Tibial nerve (tissue), 4 donors: ENCODE results near the gene RNF113B. TPM values are rescaled to one million over a fixed set of nuclear protein-coding genes. Genes with fewer than 3 reads are reported as not detected.

ENCODE experiments used
- DNase-seq, 2 donors: peaks; one replicate each; pipeline ENCODE4 v3.0.0-alpha.2; 2019; ENCODE audit warnings: low spot score in 2 of 2
- H3K27ac ChIP-seq, 4 donors: fragments of 200-600 bp; sonication (generic) in 3 of 4; one replicate each; pipeline ENCODE4 v1.5.1; 2017 to 2019; ENCODE audit warnings: mild to moderate bottlenecking in 1 of 4
- H3K27me3 ChIP-seq, 2 donors: fragments of 200-600 bp; sonication (generic) in 1 of 2; one replicate each; pipeline versions ENCODE4 v1.5.1 to v1.6.0; 2017 to 2019
- H3K36me3 ChIP-seq, 3 donors: fragments of 200-600 bp; sonication (generic); one replicate each; pipeline ENCODE4 v1.5.1; 2018 to 2019
- H3K4me1 ChIP-seq, 4 donors: fragments of 200-600 bp; sonication (generic) in 3 of 4; one replicate each; pipeline ENCODE4 v1.5.1; 2017 to 2019
- H3K4me3 ChIP-seq, 4 donors: fragments of 200-600 bp; sonication (generic) in 3 of 4; one replicate each; pipeline ENCODE4 v1.5.1; 2017 to 2019; ENCODE audit warnings: mild to moderate bottlenecking in 1 of 4, moderate library complexity in 1 of 4
- H3K9me3 ChIP-seq, 4 donors: fragments of 200-600 bp; sonication (generic) in 3 of 4; one replicate each; pipeline ENCODE4 v1.5.1; 2017 to 2019
- CTCF ChIP-seq, 5 experiments: fragments of 200-600 bp in 3 of 5; fragments of 450-650 bp in 2 of 5; sonication (generic) in 3 of 5; IDR thresholded peaks; one replicate each; pipeline ENCODE4 v1.5.1; 2016 to 2019; ENCODE audit warnings: antibody characterized with exemption in 5 of 5, mild to moderate bottlenecking in 3 of 5, moderate library complexity in 2 of 5
- EP300 ChIP-seq, 2 donors: sonication (generic); formaldehyde crosslinking; IDR thresholded peaks; one replicate each; pipeline ENCODE4 v1.6.1; 2017; ENCODE audit warnings: antibody characterized with exemption in 2 of 2, mild to moderate bottlenecking in 1 of 2
- POLR2A ChIP-seq, 2 donors: fragments of 450-650 bp; IDR thresholded peaks; one replicate each; pipeline ENCODE4 v1.6.1; 2017; ENCODE audit warnings: antibody characterized with exemption in 2 of 2, mild to moderate bottlenecking in 2 of 2, moderate library complexity in 2 of 2
- WGBS, 2 donors: methylation state at CpG; one replicate each; pipeline ENCODE4 v1.1.5; 2018; 5-methylcytosine and 5-hydroxymethylcytosine counted together
- total RNA-seq, 4 donors: library from RNA; depleted of rRNA; stranded (reverse); fragments of >200 nt; gene quantifications; one replicate each; pipeline ENCODE4 v1.1.0, GENCODE V29; 2016

Gene RNF113B
- total RNA-seq, 4 donors from 2014 or later = not detected

- Histone ChIP-seq H3K27me3 (no peaks in the 10 kb centered on the region), H3K4me3 (no peak overlapping the region), H3K9me3 (no peaks in the 10 kb centered on the region), H3K36me3 (no peaks in the 10 kb centered on the region), H3K4me1 (no peaks in the 10 kb centered on the region), H3K27ac (no peak overlapping the region)
- no peak for DNase-seq
- WGBS, 2 donors = 84 to 86% methylated on average over 8 of the region's 8 CpGs
- TF ChIP-seq CTCF (IDR thresholded peaks at IDR 0.05) = no peak
- TF ChIP-seq POLR2A (IDR thresholded peaks at IDR 0.05) = no peak
- no peak for TF ChIP-seq EP300 (IDR thresholded peaks at IDR 0.05)
Observed at GRCh38 chr13:98150832-98151479, 26.1 kb downstream of the RNF113B start.

GRCh38 chr13:98147521-98147920 lies 29.5 kb downstream of the RNF113B start:
- H3K27ac ChIP-seq = no peak overlapping the region
- H3K9me3 ChIP-seq = no peaks in the 10 kb centered on the region
- TF ChIP-seq POLR2A (IDR thresholded peaks at IDR 0.05) (no peak), CTCF (IDR thresholded peaks at IDR 0.05) (no peak)
- 65 to 69% methylated on average over 5 of the region's 5 CpGs for WGBS, 2 donors
- H3K36me3 ChIP-seq = no peaks in the 10 kb centered on the region
- peaks cover 0 to 18% (median 0%) of the 10 kb centered on the region in 4 donors for H3K4me1 ChIP-seq
- no peaks in the 10 kb centered on the region for H3K27me3 ChIP-seq
- H3K4me3 ChIP-seq = no peak overlapping the region
- DNase-seq = no peak

- H3K9me3 ChIP-seq = no peaks in the 10 kb centered on the region
- WGBS, 2 donors = 40 to 43% methylated on average over 10 of the region's 10 CpGs
- no peaks in the 10 kb centered on the region for H3K27me3 ChIP-seq
- no peak for DNase-seq
- peaks cover 0 to 25% (median 0%) of the 10 kb centered on the region in 4 donors for H3K4me1 ChIP-seq
- peak overlapping the region in 1 of 4 donors; percentile 72 for H3K4me3 ChIP-seq
- no peak for TF ChIP-seq POLR2A (IDR thresholded peaks at IDR 0.05)
- H3K36me3 ChIP-seq = no peaks in the 10 kb centered on the region
- H3K27ac ChIP-seq = peak overlapping the region in 1 of 4 donors; percentile 68
Observed at GRCh38 chr13:98144801-98145350, 32.2 kb downstream of the RNF113B start.

GRCh38 chr13:98144027-98144741 lies 32.9 kb downstream of the RNF113B start:
- TF ChIP-seq CTCF (IDR thresholded peaks at IDR 0.05) = no peak
- no peak for TF ChIP-seq EP300 (IDR thresholded peaks at IDR 0.05)
- TF ChIP-seq POLR2A (IDR thresholded peaks at IDR 0.05) = no peak
- H3K27ac ChIP-seq = peak overlapping the region in 1 of 4 donors; percentile 68
- no peaks in the 10 kb centered on the region for H3K27me3 ChIP-seq
- peak overlapping the region; percentile 39 to 72 (median 52) for H3K4me3 ChIP-seq
- 8 to 11% methylated on average over 19 to 21 of the region's 21 CpGs for WGBS, 2 donors
- peak in 1 of 2 donors; percentile 15 for DNase-seq
- H3K36me3 ChIP-seq = no peaks in the 10 kb centered on the region
- H3K4me1 ChIP-seq = peaks cover 0 to 25% (median 0%) of the 10 kb centered on the region in 4 donors
- no peaks in the 10 kb centered on the region for H3K9me3 ChIP-seq

- H3K36me3 ChIP-seq = no peaks in the 10 kb centered on the region
- TF ChIP-seq EP300 (IDR thresholded peaks at IDR 0.05) = no peak
- no peak for TF ChIP-seq POLR2A (IDR thresholded peaks at IDR 0.05)
- no peak for TF ChIP-seq CTCF (IDR thresholded peaks at IDR 0.05)
- H3K4me1 ChIP-seq = peaks cover 0 to 25% (median 0%) of the 10 kb centered on the region in 4 donors
- no peaks in the 10 kb centered on the region for H3K27me3 ChIP-seq
- peak overlapping the region; percentile 39 to 72 (median 52) for H3K4me3 ChIP-seq
- WGBS, 2 donors = 1% methylated on average over 37 to 40 of the region's 60 CpGs
- H3K27ac ChIP-seq = peak overlapping the region in 2 of 4 donors; percentile 50 to 68
- H3K9me3 ChIP-seq = no peaks in the 10 kb centered on the region
- DNase-seq = no peak
Observed at GRCh38 chr13:98143601-98144026, 33.5 kb downstream of the RNF113B start.
